GM18519 (cell line): ENCODE results near the gene CCDC107.
"Not testable (repeated sequence)": the region's sequence is repeated elsewhere in the genome, so short reads cannot be mapped to it uniquely, and the experiment has no call there.

Source experiments
- ATAC-seq: cut with Tn5 transposase; IDR thresholded peaks from one replicate; pipeline ENCODE4 v1.9.1; 2021; ENCODE audit warnings: mild to moderate bottlenecking, moderate library complexity; ENCODE audit not compliant: unreplicated experiment, low FRiP score

The CCDC107 gene

GRCh38 chr9:35636877-35637246 lies 21.2 kb upstream of the CCDC107 start:
- ATAC-seq: not testable (repeated sequence)

- not testable (repeated sequence) for ATAC-seq
Observed at GRCh38 chr9:35637427-35637955, 20.6 kb upstream of the CCDC107 start.

- ATAC-seq: not testable (repeated sequence)
Observed at GRCh38 chr9:35638751-35639150, 19.3 kb upstream of the CCDC107 start.

GRCh38 chr9:35639225-35639624 lies 18.9 kb upstream of the CCDC107 start:
- not testable (repeated sequence) for ATAC-seq

GRCh38 chr9:35639631-35640030 lies 18.5 kb upstream of the CCDC107 start:
- ATAC-seq: no peak

- ATAC-seq: not testable (repeated sequence)
Observed at GRCh38 chr9:35640431-35640830, 17.7 kb upstream of the CCDC107 start.

- not testable (repeated sequence) for ATAC-seq
Observed at GRCh38 chr9:35641478-35641877, 16.6 kb upstream of the CCDC107 start.

GRCh38 chr9:35643046-35643445 lies 15.0 kb upstream of the CCDC107 start:
- ATAC-seq: no peak

GRCh38 chr9:35645736-35646135 lies 12.4 kb upstream of the CCDC107 start:
- not testable (repeated sequence) for ATAC-seq

- no peak for ATAC-seq
Observed at GRCh38 chr9:35646153-35646532, 11.9 kb upstream of the CCDC107 start.

GRCh38 chr9:35646533-35647265 lies 11.4 kb upstream of the CCDC107 start:
- peak; percentile 87 for ATAC-seq

GRCh38 chr9:35649431-35650340 lies 8.4 kb upstream of the CCDC107 start:
- ATAC-seq: no peak

- ATAC-seq: no peak
Observed at GRCh38 chr9:35650341-35651158, 7.5 kb upstream of the CCDC107 start, which contains the start of gene SIT1. Gene SIT1, minus strand, starts transcription at chr9:35650931. Its CDS starts 78 bp downstream, at chr9:35650853.

GRCh38 chr9:35651956-35652828 lies 5.9 kb upstream of the CCDC107 start:
- no peak for ATAC-seq

- ATAC-seq: no peak
Observed at GRCh38 chr9:35652829-35653209, 5.3 kb upstream of the CCDC107 start.

GRCh38 chr9:35653611-35654010 lies 4.5 kb upstream of the CCDC107 start:
- ATAC-seq: no peak

GRCh38 chr9:35656348-35656747 lies 1.7 kb upstream of the CCDC107 start:
- ATAC-seq: no peak

- ATAC-seq: no peak
Observed at GRCh38 chr9:35656831-35657545, 1.1 kb upstream of the CCDC107 start.
